ELR (cell line): ENCODE results near the gene ABCG4.
"Not testable (repeated sequence)": the region's sequence is repeated elsewhere in the genome, so short reads cannot be mapped to it uniquely, and the experiment has no call there.

Experiments
- DNase-seq: peaks from one replicate; pipeline ENCODE4 v3.0.0-alpha.2; 2015; ENCODE audit warnings: low read depth

ABCG4 gene

GRCh38 chr11:119115484-119116234 lies 33.2 kb upstream of the ABCG4 start:
- no peak for DNase-seq

- DNase-seq, result no peak
Observed at GRCh38 chr11:119116235-119116594, 32.6 kb upstream of the ABCG4 start.

DNA sequence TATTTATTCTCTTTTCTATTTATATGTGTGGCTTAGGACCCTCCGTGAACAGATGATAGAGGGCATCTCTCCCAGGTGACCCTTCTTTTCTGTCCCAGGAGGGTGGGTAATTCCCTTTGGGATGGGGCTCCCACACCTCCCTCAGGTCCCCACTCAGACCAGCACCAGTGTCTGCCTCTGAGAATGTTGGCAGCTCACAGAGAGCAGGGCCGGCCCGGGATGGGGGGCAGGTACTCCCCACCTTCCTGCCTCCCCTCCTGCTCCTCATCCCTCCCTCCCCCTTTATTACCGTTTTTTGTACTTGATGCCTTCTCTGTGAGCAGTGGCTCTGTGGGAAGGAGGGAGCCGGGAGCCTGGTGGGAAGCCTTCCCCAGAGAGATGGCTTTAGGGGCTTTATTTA lies 32.3 kb upstream of the ABCG4 start:
- no peak for DNase-seq

GRCh38 chr11:119117004-119117706 lies 31.7 kb upstream of the ABCG4 start:
- no peak for DNase-seq

DNA sequence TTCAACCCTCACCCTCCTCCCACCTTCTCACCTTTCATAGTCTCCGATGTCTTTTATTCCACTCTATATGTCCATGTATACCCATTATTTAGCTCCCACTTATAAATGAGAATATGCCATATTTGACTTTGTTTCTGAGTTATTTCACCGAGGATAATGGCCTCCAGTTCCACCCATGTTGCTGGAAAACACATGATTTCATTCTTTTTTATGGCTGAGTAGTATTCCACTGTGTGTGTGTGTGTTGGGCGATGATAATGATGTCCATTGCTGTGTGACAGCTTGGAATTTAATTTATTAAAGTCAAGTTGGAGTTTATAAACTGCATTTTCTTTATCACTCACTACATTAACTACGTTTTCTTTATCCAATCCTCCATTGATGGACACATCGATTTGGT lies 30.6 kb upstream of the ABCG4 start:
- DNase-seq, result no peak

GRCh38 chr11:119118946-119119345 lies 29.9 kb upstream of the ABCG4 start:
- DNase-seq, result no peak

GRCh38 chr11:119120639-119121007 lies 28.2 kb upstream of the ABCG4 start:
- DNase-seq, result peak; percentile 41

- peak; percentile 99 for DNase-seq
Observed at GRCh38 chr11:119121008-119121810, 27.6 kb upstream of the ABCG4 start, which contains the start of gene HINFP. Gene HINFP, plus strand, starts transcription at chr11:119121580. Its CDS starts 5,365 bp downstream, at chr11:119126945.

- DNase-seq, result no peak
Observed at GRCh38 chr11:119121811-119122124, 27.1 kb upstream of the ABCG4 start.

GRCh38 chr11:119125821-119126220 lies 23.0 kb upstream of the ABCG4 start:
- DNase-seq, result no peak

DNA sequence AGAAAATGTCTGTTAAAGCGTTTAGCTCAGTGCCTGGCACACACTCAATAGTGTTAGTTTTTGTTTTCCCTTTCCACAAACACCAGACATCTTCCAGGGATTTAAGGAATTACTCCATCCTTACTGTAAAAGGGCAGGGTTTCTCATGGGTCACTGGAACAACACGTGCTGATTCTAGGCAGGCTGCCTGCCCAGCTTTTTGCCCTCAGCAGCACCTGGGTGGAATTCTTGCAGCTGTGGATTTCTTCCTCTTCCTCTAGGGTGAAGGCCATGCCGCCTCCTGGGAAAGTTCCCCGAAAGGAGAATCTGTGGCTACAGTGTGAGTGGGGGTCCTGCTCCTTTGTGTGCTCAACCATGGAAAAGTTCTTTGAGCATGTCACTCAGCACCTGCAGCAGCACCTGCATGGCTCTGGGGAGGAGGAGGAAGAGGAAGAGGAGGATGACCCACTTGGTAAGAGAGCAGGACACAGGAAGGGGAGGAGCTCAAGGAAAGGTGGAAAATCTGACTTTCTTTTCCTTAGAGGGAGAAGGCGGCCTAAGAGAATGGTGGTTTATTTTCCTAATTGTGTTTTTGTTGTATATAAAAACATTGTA lies 22.1 kb upstream of the ABCG4 start:
- DNase-seq, result no peak

- peak; percentile 46 for DNase-seq
Observed at GRCh38 chr11:119130662-119131061, 18.2 kb upstream of the ABCG4 start.

GRCh38 chr11:119134389-119134978 lies 14.4 kb upstream of the ABCG4 start:
- peak; percentile 35 for DNase-seq

GRCh38 chr11:119139276-119139675 lies 9.6 kb upstream of the ABCG4 start:
- not testable (repeated sequence) for DNase-seq

GRCh38 chr11:119144825-119145486 lies 3.9 kb upstream of the ABCG4 start:
- peak; percentile 85 for DNase-seq

GRCh38 chr11:119145551-119145950 lies 3.3 kb upstream of the ABCG4 start:
- no peak for DNase-seq

DNA sequence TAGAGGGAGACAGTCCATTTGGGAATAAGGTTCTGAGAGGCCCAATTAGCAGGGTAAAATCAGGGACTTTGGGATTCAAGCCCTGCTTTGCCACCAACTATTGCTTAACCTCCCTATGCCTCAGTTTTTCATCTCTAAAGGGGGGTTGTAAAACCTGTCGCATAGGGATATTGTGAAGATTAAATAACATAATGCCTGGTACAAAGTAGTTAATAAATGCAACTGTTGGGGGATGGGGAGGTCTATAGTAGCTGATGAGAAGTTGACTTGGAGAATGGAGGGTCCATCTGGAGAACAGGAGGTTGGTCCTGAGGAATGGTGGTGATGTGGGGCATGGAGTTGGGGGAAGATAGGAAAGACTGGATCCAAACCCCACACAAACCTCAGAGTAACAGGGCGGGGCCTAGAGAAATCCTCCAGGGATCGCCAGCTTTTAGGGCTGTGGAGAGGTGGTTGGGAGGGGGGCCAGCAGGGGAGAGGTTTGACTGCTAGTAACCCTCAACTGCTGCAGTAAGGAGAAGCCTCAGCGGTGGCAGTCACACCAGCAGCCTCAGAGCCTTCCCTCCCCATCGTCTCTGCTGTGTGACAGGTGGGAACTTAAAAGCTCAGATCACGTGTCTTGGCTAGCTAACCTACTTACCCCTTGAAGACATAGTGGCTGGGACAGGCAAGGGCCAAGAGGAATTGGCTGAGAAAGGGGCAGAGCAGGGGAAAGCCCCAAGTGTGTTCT lies 1.1 kb upstream of the ABCG4 start:
- DNase-seq, result no peak

DNA sequence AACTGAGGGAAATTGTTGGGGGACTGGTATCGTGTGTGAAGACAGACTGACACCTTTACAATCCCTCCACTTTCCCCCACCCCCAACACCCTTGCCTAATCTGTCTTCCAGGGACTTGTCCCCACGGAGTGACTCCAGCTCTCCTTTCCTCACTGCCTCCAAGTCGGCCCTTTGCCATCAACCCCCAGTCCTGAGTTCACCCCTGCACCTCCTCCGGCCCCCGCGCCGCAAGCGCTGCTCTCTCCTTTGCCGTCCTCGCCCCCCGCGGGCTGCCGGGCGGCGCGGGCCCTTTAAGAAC lies 183 bp upstream of the ABCG4 start:
- DNase-seq, result no peak

DNA sequence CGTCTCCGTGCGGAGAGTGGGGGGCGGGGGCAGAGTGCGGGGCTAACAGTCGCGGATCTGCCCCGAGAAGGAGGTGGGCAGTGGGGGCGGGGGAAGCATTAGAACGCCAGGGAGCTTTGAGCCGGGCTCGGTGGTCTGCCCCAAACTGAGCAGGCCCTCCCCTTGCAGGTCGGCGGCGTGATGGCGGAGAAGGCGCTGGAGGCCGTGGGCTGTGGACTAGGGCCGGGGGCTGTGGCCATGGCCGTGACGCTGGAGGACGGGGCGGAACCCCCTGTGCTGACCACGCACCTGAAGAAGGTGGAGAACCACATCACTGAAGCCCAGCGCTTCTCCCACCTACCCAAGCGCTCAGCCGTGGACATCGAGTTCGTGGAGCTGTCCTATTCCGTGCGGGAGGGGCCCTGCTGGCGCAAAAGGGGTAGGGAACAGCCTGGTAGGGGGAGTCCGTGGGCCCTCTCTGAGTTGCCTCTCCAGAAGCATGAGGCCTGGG lies 979 bp downstream of the ABCG4 start:
- no peak for DNase-seq

- no peak for DNase-seq
Observed at GRCh38 chr11:119152043-119152442, 3.2 kb downstream of the ABCG4 start.

GRCh38 chr11:119152604-119153003 lies 3.8 kb downstream of the ABCG4 start:
- no peak for DNase-seq
